Sigmoid colon (tissue), 7 donors: ENCODE measurements around the gene CTRB1. TPM values are rescaled to one million over a fixed set of nuclear protein-coding genes. Genes with fewer than 3 reads are reported as not detected.

Experiments used
- DNase-seq: peaks from one replicate; pipeline ENCODE4 v3.0.0-alpha.2; 2019
- H3K27ac ChIP-seq, 4 donors: fragments of 200-600 bp; sonication (generic); one replicate each; pipeline ENCODE4 v1.5.1; 2016 to 2019; ENCODE audit warnings: mild to moderate bottlenecking in 1 of 4
- H3K27me3 ChIP-seq, 3 donors: fragments of 200-600 bp; sonication (generic); one replicate each; pipeline ENCODE4 v1.5.1; 2019; ENCODE audit warnings: mild to moderate bottlenecking in 1 of 3
- H3K36me3 ChIP-seq, 4 donors: fragments of 200-600 bp; sonication (generic); one replicate each; pipeline ENCODE4 v1.5.1; 2016 to 2019
- H3K4me1 ChIP-seq, 4 donors: fragments of 200-600 bp; sonication (generic); one replicate each; pipeline ENCODE4 v1.5.1; 2017 to 2019
- H3K4me3 ChIP-seq, 4 donors: fragments of 200-600 bp; sonication (generic); one replicate each; pipeline ENCODE4 v1.5.1; 2017 to 2019; ENCODE audit warnings: mild to moderate bottlenecking in 2 of 4, moderate library complexity in 1 of 4
- H3K9me3 ChIP-seq, 4 donors: fragments of 200-600 bp in 3 of 4; sonication (generic) in 3 of 4; one replicate each; pipeline versions ENCODE4 v1.5.1 to v1.6.1; 2013 to 2019
- EP300 ChIP-seq, 4 donors: sonication (generic); formaldehyde crosslinking; IDR thresholded peaks; one replicate each; pipeline ENCODE4 v1.6.1; 2017; ENCODE audit warnings: antibody characterized with exemption in 4 of 4
- POLR2A ChIP-seq, 2 donors: fragments of 450-650 bp; IDR thresholded peaks; one replicate each; pipeline ENCODE4 v1.6.1; 2016; ENCODE audit warnings: antibody characterized with exemption in 2 of 2, mild to moderate bottlenecking in 2 of 2, moderate library complexity in 2 of 2
- POLR2AphosphoS5 ChIP-seq, 4 donors: sonication (generic); formaldehyde crosslinking; IDR thresholded peaks; one replicate each; pipeline ENCODE4 v1.6.1; 2017; ENCODE audit warnings: antibody characterized with exemption in 4 of 4
- WGBS, 2 donors: extraction: QIAGEN DNeasy Blood & Tissue Kit; methylation state at CpG; one replicate each; pipeline ENCODE4 v1.1.7; 2013; 5-methylcytosine and 5-hydroxymethylcytosine counted together
- intact Hi-C: fragments of 100-400 bp; cut with DNase I; formaldehyde crosslinking; loops from one replicate; pipeline ENCODE4 v1.15.1; 2023
- polyA plus RNA-seq, 3 donors: library from polyadenylated mRNA; stranded (reverse); fragments of 200-250 nt; gene quantifications; one replicate each; pipeline ENCODE4 v1.2.3, GENCODE V29; 2013
- total RNA-seq, 4 donors: library from RNA; depleted of rRNA; stranded (reverse); fragments of >200 nt; gene quantifications; one replicate each; pipeline ENCODE4 v1.1.0, GENCODE V29; 2016
- TF ChIP-seq, protein P1 (sequence below), 4 experiments: fragments of 450-650 bp in 3 of 4; fragments of 200-600 bp in 1 of 4; IDR thresholded peaks; one replicate each; pipeline ENCODE4 v1.5.1; 2016 to 2019; ENCODE audit warnings: antibody characterized with exemption in 4 of 4, mild to moderate bottlenecking in 3 of 4, moderate library complexity in 2 of 4
- donor health status: healthy with polysubstance abuse.
- donor health status: Bipolar disorder and iron deficiency.
- donor health status: healthy.

The CTRB1 gene
- total and polyA plus RNA-seq, 7 donors, result 0.48 to 16.8 TPM; not detected in 5

GRCh38 chr16:75192606-75193264 lies 26.1 kb upstream of the CTRB1 start:
- peaks cover 0 to 18% (median 0%) of the 10 kb centered on the region in 3 donors for H3K27me3 ChIP-seq
- no peaks in the 10 kb centered on the region for H3K9me3 ChIP-seq
- H3K4me3 ChIP-seq, result no peak overlapping the region
- H3K27ac ChIP-seq, result no peak overlapping the region
- H3K4me1 ChIP-seq, result peaks cover 0 to under 1% (median 0%) of the 10 kb centered on the region in 4 donors
- TF ChIP-seq POLR2AphosphoS5 (IDR thresholded peaks at IDR 0.05), result no peak
- TF ChIP-seq EP300 (IDR thresholded peaks at IDR 0.05), result no peak
- no peak for TF ChIP-seq POLR2A (IDR thresholded peaks at IDR 0.05)
- TF ChIP-seq, protein P1, sequence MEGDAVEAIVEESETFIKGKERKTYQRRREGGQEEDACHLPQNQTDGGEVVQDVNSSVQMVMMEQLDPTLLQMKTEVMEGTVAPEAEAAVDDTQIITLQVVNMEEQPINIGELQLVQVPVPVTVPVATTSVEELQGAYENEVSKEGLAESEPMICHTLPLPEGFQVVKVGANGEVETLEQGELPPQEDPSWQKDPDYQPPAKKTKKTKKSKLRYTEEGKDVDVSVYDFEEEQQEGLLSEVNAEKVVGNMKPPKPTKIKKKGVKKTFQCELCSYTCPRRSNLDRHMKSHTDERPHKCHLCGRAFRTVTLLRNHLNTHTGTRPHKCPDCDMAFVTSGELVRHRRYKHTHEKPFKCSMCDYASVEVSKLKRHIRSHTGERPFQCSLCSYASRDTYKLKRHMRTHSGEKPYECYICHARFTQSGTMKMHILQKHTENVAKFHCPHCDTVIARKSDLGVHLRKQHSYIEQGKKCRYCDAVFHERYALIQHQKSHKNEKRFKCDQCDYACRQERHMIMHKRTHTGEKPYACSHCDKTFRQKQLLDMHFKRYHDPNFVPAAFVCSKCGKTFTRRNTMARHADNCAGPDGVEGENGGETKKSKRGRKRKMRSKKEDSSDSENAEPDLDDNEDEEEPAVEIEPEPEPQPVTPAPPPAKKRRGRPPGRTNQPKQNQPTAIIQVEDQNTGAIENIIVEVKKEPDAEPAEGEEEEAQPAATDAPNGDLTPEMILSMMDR (IDR thresholded peaks at IDR 0.05), result no peak
- no peak for DNase-seq
- H3K36me3 ChIP-seq, result no peaks in the 10 kb centered on the region
- WGBS, 2 donors, result 91 to 93% methylated on average over 21 of the region's 21 CpGs
- intact Hi-C loops, result no loop called here

GRCh38 chr16:75193265-75193650 lies 25.5 kb upstream of the CTRB1 start:
- intact Hi-C loops, result no loop called here
- no peak for DNase-seq
- TF ChIP-seq, protein P1 (IDR thresholded peaks at IDR 0.05), result no peak
- TF ChIP-seq EP300 (IDR thresholded peaks at IDR 0.05) (no peak), POLR2A (IDR thresholded peaks at IDR 0.05) (no peak), POLR2AphosphoS5 (IDR thresholded peaks at IDR 0.05) (no peak)
- Histone ChIP-seq H3K9me3 (no peaks in the 10 kb centered on the region), H3K27ac (no peak overlapping the region), H3K27me3 (peaks cover 0 to 23% (median 0%) of the 10 kb centered on the region in 3 donors), H3K36me3 (no peaks in the 10 kb centered on the region), H3K4me1 (peaks cover 0 to 6% (median 0%) of the 10 kb centered on the region in 4 donors), H3K4me3 (no peak overlapping the region)
- WGBS, 2 donors, result 89 to 96% methylated on average over 4 of the region's 4 CpGs

DNA sequence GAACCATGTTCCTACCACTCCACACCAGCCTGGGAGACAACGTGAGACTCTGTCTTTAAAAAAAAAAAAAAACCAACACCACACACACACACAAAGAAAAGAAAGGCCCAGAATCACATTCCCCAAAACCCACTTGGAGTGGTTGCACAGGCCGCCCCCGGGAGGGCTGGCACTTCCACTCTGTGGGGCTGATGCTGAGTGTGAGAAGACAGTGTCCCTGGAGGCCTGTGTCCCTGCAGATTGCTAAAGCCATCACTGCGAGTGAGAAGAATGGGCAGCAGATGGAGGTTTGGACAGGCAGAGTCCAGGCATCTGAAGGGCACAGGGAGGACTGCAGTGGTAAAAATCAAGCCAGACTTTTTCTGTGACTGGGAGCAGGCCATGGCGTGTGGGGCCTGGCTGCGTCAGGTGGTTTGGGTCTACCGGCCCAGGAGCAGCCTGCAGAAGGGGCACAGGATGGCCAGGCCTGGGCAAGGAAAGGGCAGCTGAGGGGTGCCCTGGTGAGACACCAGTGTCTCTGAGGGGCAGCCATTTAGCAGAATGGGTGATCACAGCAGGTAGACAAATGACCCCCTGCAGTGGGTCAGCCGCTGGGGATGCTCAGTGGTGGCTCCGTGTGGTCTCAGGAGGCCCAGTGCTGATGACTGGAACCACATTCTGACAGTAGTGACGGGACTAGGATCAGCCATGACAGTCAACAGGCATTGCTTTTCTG lies 24.9 kb upstream of the CTRB1 start:
- H3K36me3 ChIP-seq, result no peaks in the 10 kb centered on the region
- DNase-seq, result no peak
- peaks cover 0 to 8% (median 0%) of the 10 kb centered on the region in 4 donors for H3K4me1 ChIP-seq
- H3K9me3 ChIP-seq, result no peaks in the 10 kb centered on the region
- H3K27me3 ChIP-seq, result peaks cover 0 to 30% (median 0%) of the 10 kb centered on the region in 3 donors
- intact Hi-C loops, result no loop called here
- H3K4me3 ChIP-seq, result no peak overlapping the region
- H3K27ac ChIP-seq, result no peak overlapping the region
- WGBS, 2 donors, result 91% methylated on average over 10 of the region's 10 CpGs
- TF ChIP-seq EP300 (IDR thresholded peaks at IDR 0.05) (no peak), POLR2A (IDR thresholded peaks at IDR 0.05) (no peak), POLR2AphosphoS5 (IDR thresholded peaks at IDR 0.05) (no peak)
- TF ChIP-seq, protein P1 (IDR thresholded peaks at IDR 0.05), result no peak

- whole genome bisulfite sequencing, 2 donors, result 87 to 90% methylated on average over 24 of the region's 24 CpGs
- intact Hi-C loops, result loop anchor here (5.0 kb wide), 1 partner anchor 206 kb away; no protein-coding TSS in a partner anchor
- no peak for TF ChIP-seq POLR2A (IDR thresholded peaks at IDR 0.05)
- no peak for TF ChIP-seq EP300 (IDR thresholded peaks at IDR 0.05)
- TF ChIP-seq, protein P1 (IDR thresholded peaks at IDR 0.05), result no peak
- TF ChIP-seq POLR2AphosphoS5 (IDR thresholded peaks at IDR 0.05), result no peak
- Histone ChIP-seq H3K36me3 (no peaks in the 10 kb centered on the region), H3K4me3 (no peak overlapping the region), H3K27me3 (peaks cover 0 to 30% (median 0%) of the 10 kb centered on the region in 3 donors), H3K4me1 (peaks cover 0 to 8% (median 3%) of the 10 kb centered on the region in 4 donors), H3K9me3 (no peaks in the 10 kb centered on the region), H3K27ac (no peak overlapping the region)
- DNase-seq, result no peak
Measured at GRCh38 chr16:75195811-75196790, 22.7 kb upstream of the CTRB1 start.
